Skeletal muscle cell (primary cell): ENCODE data around the gene CMTM2.
"Not testable (repeated sequence)": the region's sequence is repeated elsewhere in the genome, so short reads cannot be mapped to it uniquely, and the experiment has no call there.

Source experiments
- DNase-seq: peaks from one replicate; pipeline ENCODE4 v3.0.0-alpha.2; 2010; ENCODE audit warnings: low read depth
- H3K4me3 ChIP-seq: 2 replicates; pipeline ENCODE4 v1.5.1; 2011; ENCODE audit warnings: low read depth, mild to moderate bottlenecking, control low read depth, low read length, moderate library complexity

CMTM2 gene

GRCh38 chr16:66576296-66576695 lies 3.0 kb upstream of the CMTM2 start:
- no peak for DNase-seq
- no peak overlapping the region for H3K4me3 ChIP-seq

- peak; percentile 72 for DNase-seq
- H3K4me3 ChIP-seq = no peak overlapping the region
These were observed 1.4 kb downstream of the CMTM2 start for GRCh38 chr16:66580605-66581209.

- no peak overlapping the region for H3K4me3 ChIP-seq
- DNase-seq = no peak
These were observed 2.1 kb downstream of the CMTM2 start for GRCh38 chr16:66581246-66581952.

- DNase-seq = no peak
- no peak overlapping the region for H3K4me3 ChIP-seq
These were observed 6.4 kb downstream of the CMTM2 start for GRCh38 chr16:66585481-66586239.

- H3K4me3 ChIP-seq = no peak overlapping the region
- no peak for DNase-seq
These were observed 8.8 kb downstream of the CMTM2 start for GRCh38 chr16:66587881-66588600.

- DNase-seq = no peak
These were observed 9.9 kb downstream of the CMTM2 start for GRCh38 chr16:66588981-66589713.

GRCh38 chr16:66590322-66590721 lies 11.1 kb downstream of the CMTM2 start:
- DNase-seq = no peak
- no peak overlapping the region for H3K4me3 ChIP-seq

More at GRCh38 chr16:66588981-66589713, 9.9 kb downstream of the CMTM2 start:
- no peak overlapping the region for H3K4me3 ChIP-seq

- DNase-seq = no peak
- H3K4me3 ChIP-seq = no peak overlapping the region
These were observed 11.8 kb downstream of the CMTM2 start for GRCh38 chr16:66591018-66591417.

GRCh38 chr16:66592241-66592640 lies 13.0 kb downstream of the CMTM2 start:
- DNase-seq = no peak
- no peak overlapping the region for H3K4me3 ChIP-seq

GRCh38 chr16:66592814-66593213 lies 13.6 kb downstream of the CMTM2 start:
- no peak overlapping the region for H3K4me3 ChIP-seq
- no peak for DNase-seq

GRCh38 chr16:66594739-66595138 lies 15.5 kb downstream of the CMTM2 start:
- H3K4me3 ChIP-seq = no peak overlapping the region
- no peak for DNase-seq

- H3K4me3 ChIP-seq, DNase-seq: not testable (repeated sequence)
These were observed 17.3 kb downstream of the CMTM2 start for GRCh38 chr16:66596559-66596958.

GRCh38 chr16:66596986-66597848 lies 18.0 kb downstream of the CMTM2 start:
- DNase-seq = no peak
- H3K4me3 ChIP-seq = no peak overlapping the region

- DNase-seq = no peak
- no peak overlapping the region for H3K4me3 ChIP-seq
These were observed 18.8 kb downstream of the CMTM2 start for GRCh38 chr16:66598111-66598510.

- no peak overlapping the region for H3K4me3 ChIP-seq
- DNase-seq = no peak
These were observed 20.5 kb downstream of the CMTM2 start for GRCh38 chr16:66599726-66600125.

GRCh38 chr16:66600477-66600876 lies 21.2 kb downstream of the CMTM2 start:
- H3K4me3 ChIP-seq = no peak overlapping the region
- DNase-seq = no peak

- no peak overlapping the region for H3K4me3 ChIP-seq
- DNase-seq = no peak
These were observed 22.2 kb downstream of the CMTM2 start for GRCh38 chr16:66601471-66601870.
